GM10266 (cell line): ENCODE results near the gene RDH5.

Experiments
- DNase-seq: peaks from one replicate; pipeline ENCODE4 v3.0.0; 2012; ENCODE audit errors: extremely low spot score
- TF ChIP-seq, protein P1 (sequence below): IDR thresholded peaks from 2 replicates; pipeline ENCODE4 v1.5.1; 2012; ENCODE audit warnings: mild to moderate bottlenecking, low read depth; ENCODE audit not compliant: control insufficient read depth, insufficient read depth; ENCODE audit errors: missing control alignments

Gene RDH5

DNA sequence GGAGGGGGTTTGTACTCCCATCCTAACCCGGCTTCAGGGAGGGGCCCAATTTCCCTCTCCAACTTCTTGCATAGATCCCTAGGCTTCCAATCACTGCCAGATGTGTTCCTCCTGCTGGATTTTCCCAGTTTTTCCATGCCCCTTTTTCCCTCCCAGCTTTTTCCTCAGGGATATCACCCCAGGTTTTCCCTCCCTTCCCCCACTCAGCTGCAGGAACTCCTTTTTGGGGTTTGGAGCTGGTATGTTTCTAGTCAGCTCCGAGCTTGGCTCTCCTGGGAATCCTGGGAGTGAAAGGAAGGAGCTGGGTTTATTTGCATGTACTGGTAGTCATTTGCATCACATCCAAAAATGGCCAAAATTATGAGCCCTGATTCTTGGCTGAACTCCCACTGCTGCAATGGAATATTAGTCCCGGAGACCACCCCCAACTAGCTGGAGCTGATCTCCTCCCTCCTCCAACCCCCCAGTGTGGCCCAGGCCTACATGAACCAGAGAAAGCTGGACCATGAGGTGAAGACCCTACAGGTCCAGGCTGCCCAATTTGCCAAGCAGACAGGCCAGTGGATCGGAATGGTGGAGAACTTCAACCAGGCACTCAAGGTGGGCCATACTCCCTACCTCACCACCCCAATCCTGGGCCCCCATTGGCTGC lies 1.4 kb upstream of the RDH5 start:
- no peak for DNase-seq

DNA sequence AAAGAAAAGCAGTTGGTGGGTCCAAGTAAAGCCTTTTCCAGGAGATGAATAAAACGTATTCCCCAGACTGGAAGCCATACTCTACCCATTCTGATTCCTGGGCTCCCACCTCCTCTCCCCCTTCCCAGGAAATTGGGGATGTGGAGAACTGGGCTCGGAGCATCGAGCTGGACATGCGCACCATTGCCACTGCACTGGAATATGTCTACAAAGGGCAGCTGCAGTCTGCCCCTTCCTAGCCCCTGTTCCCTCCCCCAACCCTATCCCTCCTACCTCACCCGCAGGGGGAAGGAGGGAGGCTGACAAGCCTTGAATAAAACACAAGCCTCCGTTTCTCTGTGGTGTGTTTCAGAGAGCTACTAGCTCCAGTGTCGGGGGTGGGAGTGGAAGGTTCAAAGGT lies 822 bp upstream of the RDH5 start:
- no peak for DNase-seq
- TF ChIP-seq, protein P1, sequence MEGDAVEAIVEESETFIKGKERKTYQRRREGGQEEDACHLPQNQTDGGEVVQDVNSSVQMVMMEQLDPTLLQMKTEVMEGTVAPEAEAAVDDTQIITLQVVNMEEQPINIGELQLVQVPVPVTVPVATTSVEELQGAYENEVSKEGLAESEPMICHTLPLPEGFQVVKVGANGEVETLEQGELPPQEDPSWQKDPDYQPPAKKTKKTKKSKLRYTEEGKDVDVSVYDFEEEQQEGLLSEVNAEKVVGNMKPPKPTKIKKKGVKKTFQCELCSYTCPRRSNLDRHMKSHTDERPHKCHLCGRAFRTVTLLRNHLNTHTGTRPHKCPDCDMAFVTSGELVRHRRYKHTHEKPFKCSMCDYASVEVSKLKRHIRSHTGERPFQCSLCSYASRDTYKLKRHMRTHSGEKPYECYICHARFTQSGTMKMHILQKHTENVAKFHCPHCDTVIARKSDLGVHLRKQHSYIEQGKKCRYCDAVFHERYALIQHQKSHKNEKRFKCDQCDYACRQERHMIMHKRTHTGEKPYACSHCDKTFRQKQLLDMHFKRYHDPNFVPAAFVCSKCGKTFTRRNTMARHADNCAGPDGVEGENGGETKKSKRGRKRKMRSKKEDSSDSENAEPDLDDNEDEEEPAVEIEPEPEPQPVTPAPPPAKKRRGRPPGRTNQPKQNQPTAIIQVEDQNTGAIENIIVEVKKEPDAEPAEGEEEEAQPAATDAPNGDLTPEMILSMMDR = no peak

More for the DNA sequence above, 1.4 kb upstream of the RDH5 start:
- TF ChIP-seq, protein P1 = no peak

GRCh38 chr12:55720894-55721444 lies 776 bp downstream of the RDH5 start:
- TF ChIP-seq, protein P1 = peak; percentile 58
- DNase-seq = no peak

DNA sequence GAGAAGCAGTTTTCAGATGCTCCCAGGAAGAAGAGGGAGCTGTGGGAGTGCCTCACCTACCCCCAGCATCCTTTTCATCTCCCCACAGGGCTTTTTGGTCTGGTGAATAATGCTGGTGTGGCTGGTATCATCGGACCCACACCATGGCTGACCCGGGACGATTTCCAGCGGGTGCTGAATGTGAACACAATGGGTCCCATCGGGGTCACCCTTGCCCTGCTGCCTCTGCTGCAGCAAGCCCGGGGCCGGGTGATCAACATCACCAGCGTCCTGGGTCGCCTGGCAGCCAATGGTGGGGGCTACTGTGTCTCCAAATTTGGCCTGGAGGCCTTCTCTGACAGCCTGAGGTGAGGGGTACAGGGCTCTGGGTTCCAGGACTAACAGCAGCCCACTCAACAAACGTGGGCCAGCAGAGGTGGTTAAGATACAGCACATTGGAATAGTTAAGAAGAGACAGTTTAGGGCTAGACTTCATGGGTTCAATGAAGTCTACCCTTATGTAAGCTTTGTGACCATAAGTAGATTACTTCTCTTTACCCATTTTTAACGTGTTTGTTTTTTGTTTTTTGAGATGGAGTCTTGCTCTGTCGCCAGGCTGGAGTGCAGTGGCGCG lies 1.5 kb downstream of the RDH5 start:
- TF ChIP-seq, protein P1 = no peak
- no peak for DNase-seq

DNA sequence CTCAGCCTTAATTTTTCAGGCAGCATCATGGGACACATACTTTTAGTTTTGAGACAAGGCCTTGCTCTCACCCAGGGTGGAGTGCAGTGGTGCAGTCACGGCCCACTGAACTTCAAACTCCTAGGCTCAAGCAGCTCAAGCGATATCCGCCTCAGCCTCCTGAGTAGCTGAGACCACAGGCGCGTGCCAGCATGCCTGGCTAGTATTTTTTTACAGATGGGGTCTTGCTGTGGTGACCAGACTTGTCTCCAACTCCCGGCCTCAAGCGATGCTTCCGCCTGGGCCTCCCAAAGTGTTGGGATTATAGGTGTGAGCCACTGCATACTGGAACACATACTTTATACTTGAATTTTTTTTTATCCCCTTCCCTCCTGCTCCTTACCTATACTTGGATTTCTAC lies 2.8 kb downstream of the RDH5 start:
- TF ChIP-seq, protein P1 = no peak
- DNase-seq = no peak

DNA sequence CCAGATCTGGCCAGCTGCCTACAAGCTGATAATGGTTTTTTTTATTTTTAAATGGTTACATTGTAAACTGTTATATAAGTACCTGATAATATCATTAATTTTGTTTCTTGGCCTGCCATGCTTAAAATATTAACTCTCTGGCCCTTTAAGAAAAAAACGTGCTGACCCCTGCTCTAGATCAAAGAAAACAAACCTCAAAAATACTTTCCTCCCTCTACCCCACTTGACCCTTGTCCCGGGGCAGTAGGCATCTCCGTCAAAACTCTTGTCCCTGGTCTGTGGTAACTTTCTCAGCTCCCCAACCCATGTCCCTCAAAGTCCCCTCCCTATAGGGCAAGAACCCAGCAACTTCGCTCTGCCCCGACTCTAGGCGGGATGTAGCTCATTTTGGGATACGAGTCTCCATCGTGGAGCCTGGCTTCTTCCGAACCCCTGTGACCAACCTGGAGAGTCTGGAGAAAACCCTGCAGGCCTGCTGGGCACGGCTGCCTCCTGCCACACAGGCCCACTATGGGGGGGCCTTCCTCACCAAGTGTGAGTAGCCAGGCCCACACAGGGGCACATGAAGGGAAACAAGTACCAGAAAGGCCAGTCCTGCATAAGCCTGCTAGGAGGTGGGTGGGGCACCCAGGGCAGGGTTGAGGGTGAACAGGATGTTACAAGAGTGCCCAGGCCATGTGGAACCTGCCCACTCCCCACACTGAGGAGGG lies 3.5 kb downstream of the RDH5 start:
- TF ChIP-seq, protein P1 = no peak
- DNase-seq = no peak
